ENCODE measurements around the gene ZNF529.
"Not testable (repeated sequence)": the region's sequence is repeated elsewhere in the genome, so short reads cannot be mapped to it uniquely, and the experiment has no call there.

Gene ZNF529

GRCh38 chr19:36573020-36573894 is at the start of gene ZNF529:
ZNF529 (minus strand) TSS chr19:36573292; CDS start chr19:36572346, 946 bp downstream.
- peak; percentile 81 for DNase-seq (ENCODE audit: insufficient read length, low spot score)

GRCh38 chr19:36605877-36606478 is 32.9 kb upstream of the ZNF529 start:
- FAIRE-seq (no peak), DNase-seq (ENCODE audit: insufficient read length, low spot score) (no peak)
- no peak for TF ChIP-seq CTCF (IDR thresholded peaks at IDR 0.05; ENCODE audit: insufficient read depth, missing control alignments)

More at GRCh38 chr19:36573020-36573894, at the start of gene ZNF529:
- no peak for TF ChIP-seq CTCF (IDR thresholded peaks at IDR 0.05; ENCODE audit: insufficient read depth, missing control alignments)
- no peak for FAIRE-seq

- FAIRE-seq (no peak), DNase-seq (ENCODE audit: insufficient read length, low spot score) (peak; percentile 92)
- TF ChIP-seq CTCF (IDR thresholded peaks at IDR 0.05; ENCODE audit: insufficient read depth, missing control alignments), result no peak
Measured at GRCh38 chr19:36605101-36605876, 32.2 kb upstream of the ZNF529 start, which contains the start of gene ZNF382. ZNF382 (plus strand) TSS chr19:36605313; CDS start chr19:36609915, 4,602 bp downstream.

- DNase-seq (ENCODE audit: insufficient read length, low spot score) (peak; percentile 40), FAIRE-seq (no peak)
- TF ChIP-seq CTCF (IDR thresholded peaks at IDR 0.05; ENCODE audit: insufficient read depth, missing control alignments), result no peak
Measured at GRCh38 chr19:36604656-36605100, 31.6 kb upstream of the ZNF529 start.

- not testable (repeated sequence) for FAIRE-seq; DNase-seq (ENCODE audit: insufficient read length, low spot score)
Measured at GRCh38 chr19:36602681-36603080, 29.6 kb upstream of the ZNF529 start.

- FAIRE-seq, result no peak
- TF ChIP-seq CTCF (IDR thresholded peaks at IDR 0.05; ENCODE audit: insufficient read depth, missing control alignments), result no peak
- no peak for DNase-seq (ENCODE audit: insufficient read length, low spot score)
Measured at GRCh38 chr19:36579255-36579654, 6.2 kb upstream of the ZNF529 start.

GRCh38 chr19:36577271-36577996 is 4.3 kb upstream of the ZNF529 start:
- no peak for DNase-seq (ENCODE audit: insufficient read length, low spot score)
- no peak for TF ChIP-seq CTCF (IDR thresholded peaks at IDR 0.05; ENCODE audit: insufficient read depth, missing control alignments)
- no peak for FAIRE-seq
